ENCODE data around the gene EXOC3L4. TPM values are rescaled to one million over a fixed set of nuclear protein-coding genes. Genes with fewer than 3 reads are reported as not detected.

EXOC3L4 gene
- total RNA-seq, 4 donors from 2014 or later: 0.63 to 2.1 (median 1.3) TPM

GRCh38 chr14:103059556-103059955 lies 35.0 kb upstream of the EXOC3L4 start:
- Histone ChIP-seq H3K27ac (peak overlapping the region in 1 of 4 donors; percentile 31), H3K4me3 (no peak overlapping the region), H3K36me3 (no peaks in the 10 kb centered on the region), H3K9me3 (no peaks in the 10 kb centered on the region), H3K4me1 (peaks cover 0 to 42% (median 26%) of the 10 kb centered on the region in 4 donors), H3K27me3 (no peaks in the 10 kb centered on the region)
- 80 to 86% methylated on average over 5 of the region's 5 CpGs for WGBS, 2 donors
- TF ChIP-seq EP300 (IDR thresholded peaks at IDR 0.05) (no peak), POLR2A (IDR thresholded peaks at IDR 0.05) (no peak)
- TF ChIP-seq, protein P1, sequence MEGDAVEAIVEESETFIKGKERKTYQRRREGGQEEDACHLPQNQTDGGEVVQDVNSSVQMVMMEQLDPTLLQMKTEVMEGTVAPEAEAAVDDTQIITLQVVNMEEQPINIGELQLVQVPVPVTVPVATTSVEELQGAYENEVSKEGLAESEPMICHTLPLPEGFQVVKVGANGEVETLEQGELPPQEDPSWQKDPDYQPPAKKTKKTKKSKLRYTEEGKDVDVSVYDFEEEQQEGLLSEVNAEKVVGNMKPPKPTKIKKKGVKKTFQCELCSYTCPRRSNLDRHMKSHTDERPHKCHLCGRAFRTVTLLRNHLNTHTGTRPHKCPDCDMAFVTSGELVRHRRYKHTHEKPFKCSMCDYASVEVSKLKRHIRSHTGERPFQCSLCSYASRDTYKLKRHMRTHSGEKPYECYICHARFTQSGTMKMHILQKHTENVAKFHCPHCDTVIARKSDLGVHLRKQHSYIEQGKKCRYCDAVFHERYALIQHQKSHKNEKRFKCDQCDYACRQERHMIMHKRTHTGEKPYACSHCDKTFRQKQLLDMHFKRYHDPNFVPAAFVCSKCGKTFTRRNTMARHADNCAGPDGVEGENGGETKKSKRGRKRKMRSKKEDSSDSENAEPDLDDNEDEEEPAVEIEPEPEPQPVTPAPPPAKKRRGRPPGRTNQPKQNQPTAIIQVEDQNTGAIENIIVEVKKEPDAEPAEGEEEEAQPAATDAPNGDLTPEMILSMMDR (IDR thresholded peaks at IDR 0.05): no peak
- DNase-seq (ENCODE audit: low spot score in 2 of 2): no peak

GRCh38 chr14:103061482-103061976 lies 33.0 kb upstream of the EXOC3L4 start:
- H3K9me3 ChIP-seq: no peaks in the 10 kb centered on the region
- H3K27ac ChIP-seq: no peak overlapping the region
- H3K4me1 ChIP-seq: peaks cover 0 to 25% (median 9%) of the 10 kb centered on the region in 4 donors
- TF ChIP-seq POLR2A (IDR thresholded peaks at IDR 0.05): no peak
- TF ChIP-seq, protein P1 (IDR thresholded peaks at IDR 0.05): no peak
- no peak for TF ChIP-seq EP300 (IDR thresholded peaks at IDR 0.05)
- no peak overlapping the region for H3K4me3 ChIP-seq
- no peak for DNase-seq (ENCODE audit: low spot score in 2 of 2)
- 69 to 88% methylated on average over 6 of the region's 6 CpGs for WGBS, 2 donors
- H3K36me3 ChIP-seq: no peaks in the 10 kb centered on the region
- no peaks in the 10 kb centered on the region for H3K27me3 ChIP-seq

DNA sequence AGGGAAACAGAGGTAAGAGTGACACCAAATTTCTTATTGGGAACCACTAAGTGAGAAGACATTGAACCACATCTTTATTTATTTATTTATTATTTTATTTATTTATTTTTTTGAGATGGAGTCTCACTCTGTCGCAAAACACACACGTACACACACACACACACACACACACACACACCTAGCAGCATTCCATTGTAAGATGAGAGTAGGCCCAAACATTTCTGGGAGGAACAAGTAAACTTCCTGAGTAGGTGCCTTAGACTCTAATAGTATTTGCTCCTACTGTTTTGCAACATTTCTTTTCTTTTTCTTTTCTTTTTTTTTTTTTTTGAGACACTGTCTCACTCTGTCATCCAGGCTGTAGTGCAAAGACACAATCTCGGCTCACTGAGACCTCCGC lies 30.1 kb upstream of the EXOC3L4 start:
- Histone ChIP-seq H3K9me3 (no peaks in the 10 kb centered on the region), H3K36me3 (no peaks in the 10 kb centered on the region), H3K4me3 (no peak overlapping the region), H3K4me1 (peaks cover 0 to 31% (median 4%) of the 10 kb centered on the region in 4 donors), H3K27ac (no peak overlapping the region), H3K27me3 (no peaks in the 10 kb centered on the region)
- DNase-seq (ENCODE audit: low spot score in 2 of 2): no peak
- 91 to 94% methylated on average over 4 of the region's 4 CpGs for WGBS, 2 donors
- TF ChIP-seq, protein P1 (IDR thresholded peaks at IDR 0.05): no peak
- TF ChIP-seq POLR2A (IDR thresholded peaks at IDR 0.05) (no peak), EP300 (IDR thresholded peaks at IDR 0.05) (no peak)

GRCh38 chr14:103064978-103065377 lies 29.5 kb upstream of the EXOC3L4 start:
- Histone ChIP-seq H3K4me1 (peaks cover 0 to 25% (median 4%) of the 10 kb centered on the region in 4 donors), H3K27ac (no peak overlapping the region), H3K27me3 (no peaks in the 10 kb centered on the region), H3K9me3 (no peaks in the 10 kb centered on the region), H3K4me3 (no peak overlapping the region), H3K36me3 (no peaks in the 10 kb centered on the region)
- WGBS, 2 donors: 89 to 91% methylated on average over 12 of the region's 12 CpGs
- TF ChIP-seq POLR2A (IDR thresholded peaks at IDR 0.05): no peak
- TF ChIP-seq EP300 (IDR thresholded peaks at IDR 0.05): no peak
- TF ChIP-seq, protein P1 (IDR thresholded peaks at IDR 0.05): no peak
- DNase-seq (ENCODE audit: low spot score in 2 of 2): no peak

GRCh38 chr14:103065861-103066260 lies 28.7 kb upstream of the EXOC3L4 start:
- H3K36me3 ChIP-seq: no peaks in the 10 kb centered on the region
- H3K4me1 ChIP-seq: peaks cover 0 to 24% (median 4%) of the 10 kb centered on the region in 4 donors
- WGBS, 2 donors: 72 to 81% methylated on average over 7 of the region's 7 CpGs

More at GRCh38 chr14:103065861-103066260, 28.7 kb upstream of the EXOC3L4 start:
- H3K4me3 ChIP-seq: no peak overlapping the region
- no peak overlapping the region for H3K27ac ChIP-seq
- TF ChIP-seq, protein P1 (IDR thresholded peaks at IDR 0.05): no peak
- TF ChIP-seq EP300 (IDR thresholded peaks at IDR 0.05) (no peak), POLR2A (IDR thresholded peaks at IDR 0.05) (no peak)
- DNase-seq (ENCODE audit: low spot score in 2 of 2): no peak
- H3K27me3 ChIP-seq: no peaks in the 10 kb centered on the region
- no peaks in the 10 kb centered on the region for H3K9me3 ChIP-seq
